DOHH2 (cell line): Measurements from ENCODE around the gene TMEM18.

ENCODE experiments used
- H3F3A ChIP-seq: fragments of 200-600 bp; sonication (generic), shearing (Covaris generic); 2 replicates; pipeline ENCODE4 v1.6.0; 2016; ENCODE audit warnings: antibody characterized with exemption, mild to moderate bottlenecking; ENCODE audit not compliant: control insufficient read depth, insufficient read depth
- H3K27ac ChIP-seq: fragments of 200-600 bp; sonication (generic); 2 replicates; pipeline ENCODE4 v1.5.1; 2014; ENCODE audit warnings: low read depth, mild to moderate bottlenecking, low read length, moderate library complexity
- H3K27me3 ChIP-seq: fragments of 200-600 bp; sonication (generic); 2 replicates; pipeline ENCODE4 v1.6.1; 2014; ENCODE audit warnings: mild to moderate bottlenecking, low read length, mixed read lengths; ENCODE audit not compliant: control insufficient read depth
- H3K36me3 ChIP-seq: fragments of 200-600 bp; sonication (generic); 2 replicates; pipeline ENCODE4 v1.6.1; 2014; ENCODE audit warnings: mild to moderate bottlenecking, low read length, moderate library complexity, mixed read lengths; ENCODE audit not compliant: control insufficient read depth
- H3K4me1 ChIP-seq: fragments of 200-600 bp; sonication (generic); 2 replicates; pipeline ENCODE4 v1.6.1; 2014; ENCODE audit warnings: mild to moderate bottlenecking, low read length, mixed read lengths; ENCODE audit not compliant: control insufficient read depth
- H3K4me2 ChIP-seq: fragments of 200-600 bp; sonication (generic); 2 replicates; pipeline ENCODE4 v1.6.0; 2014; ENCODE audit warnings: mild to moderate bottlenecking, low read length, moderate library complexity
- H3K4me3 ChIP-seq: fragments of 200-600 bp; sonication (generic); 2 replicates; pipeline ENCODE4 v1.5.1; 2014; ENCODE audit warnings: mild to moderate bottlenecking, low read length, mixed read lengths
- H3K79me2 ChIP-seq: fragments of 200-600 bp; sonication (generic); 2 replicates; pipeline ENCODE4 v1.6.1; 2014; ENCODE audit warnings: mild to moderate bottlenecking, low read length, mixed read lengths; ENCODE audit not compliant: control insufficient read depth
- H3K9me2 ChIP-seq: fragments of 200-600 bp; sonication (generic); replicated peaks from 2 replicates; pipeline ENCODE4 v1.6.1; 2014; ENCODE audit warnings: mild to moderate bottlenecking, low read length, mixed read lengths; ENCODE audit not compliant: control insufficient read depth
- H3K9me3 ChIP-seq: fragments of 200-600 bp; sonication (generic); 2 replicates; pipeline ENCODE4 v1.6.1; 2014; ENCODE audit warnings: antibody characterized with exemption, low read length, mixed read lengths; ENCODE audit not compliant: control insufficient read depth, insufficient read depth
- H4K20me1 ChIP-seq: fragments of 200-600 bp; sonication (generic); 2 replicates; pipeline ENCODE4 v1.6.0; 2014; ENCODE audit warnings: low read depth, mild to moderate bottlenecking, antibody characterized with exemption, low read length, moderate library complexity; ENCODE audit not compliant: control insufficient read depth, insufficient read depth
- EZH2phosphoT487 ChIP-seq: fragments of 200-600 bp; sonication (generic); IDR thresholded peaks from 2 replicates; pipeline ENCODE4 v1.6.1; 2017; ENCODE audit warnings: borderline replicate concordance, mild to moderate bottlenecking, antibody characterized with exemption, low read length, moderate library complexity, mixed read lengths
- TF ChIP-seq, protein P1 (sequence below): fragments of 200-600 bp; sonication (generic); IDR thresholded peaks from one replicate; pipeline ENCODE4 v1.5.1; 2014; ENCODE audit warnings: antibody characterized with exemption, mild to moderate bottlenecking, low read depth, low read length; ENCODE audit not compliant: poor library complexity, severe bottlenecking

The TMEM18 gene

DNA sequence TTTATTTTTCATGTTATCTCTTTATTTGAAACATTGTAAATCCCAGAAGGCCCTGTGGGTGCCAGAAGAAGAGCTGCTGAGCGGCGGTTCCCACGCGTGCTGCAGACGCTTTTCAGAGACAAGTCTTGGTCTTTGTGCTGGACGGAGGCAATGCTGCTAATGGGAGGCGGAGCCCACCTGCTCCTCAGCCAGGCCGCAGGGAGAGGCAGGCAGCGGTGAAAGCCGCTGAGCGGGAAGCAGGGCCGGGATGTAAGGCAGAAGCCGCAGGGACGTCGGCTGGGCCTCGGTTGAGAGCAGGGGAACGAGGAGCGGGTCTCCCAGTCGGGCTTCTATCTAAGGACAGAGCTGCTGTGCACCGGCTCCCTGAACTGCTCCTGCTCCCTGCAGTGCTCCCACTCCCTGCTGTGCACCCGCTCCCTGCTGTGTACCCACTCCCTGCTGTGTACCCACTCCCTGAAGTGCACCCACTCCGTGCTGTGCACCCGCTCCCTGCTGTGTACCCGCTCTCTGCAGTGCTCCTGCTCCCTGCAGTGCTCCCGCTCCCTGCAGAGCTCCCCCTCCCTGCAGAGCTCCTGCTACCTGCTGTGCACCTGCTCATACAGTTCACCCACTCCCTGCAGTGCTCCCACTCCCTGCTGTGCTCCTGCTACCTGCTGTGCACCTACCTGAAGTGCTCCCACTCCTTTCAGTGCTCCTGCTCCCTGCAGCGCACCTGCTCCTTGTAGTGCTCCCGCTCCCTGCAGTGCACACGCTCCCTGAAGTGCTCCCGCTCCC, 16.4 kb downstream of the TMEM18 start:
- Histone ChIP-seq H3K27me3 (0 out of 2 replicates have a peak, but pooled peaks cover 2% of the 10 kb centered on the region), H3K79me2 (no peaks in the 10 kb centered on the region), H3K9me3 (no peaks in the 10 kb centered on the region), H3K4me3 (no peak overlapping the region), H3K4me2 (no peak overlapping the region), H3F3A (peaks cover 4% of the 10 kb centered on the region; the same call in 1 of the 2 replicates), H4K20me1 (0 out of 2 replicates have a peak, but pooled peaks cover 5% of the 10 kb centered on the region), H3K4me1 (peaks cover 10% of the 10 kb centered on the region), H3K9me2 (no peaks in the 10 kb centered on the region), H3K27ac (no peak overlapping the region), H3K36me3 (peaks cover 9% of the 10 kb centered on the region; the same call in 1 of the 2 replicates)
- TF ChIP-seq EZH2phosphoT487: no peak
- TF ChIP-seq, protein P1, sequence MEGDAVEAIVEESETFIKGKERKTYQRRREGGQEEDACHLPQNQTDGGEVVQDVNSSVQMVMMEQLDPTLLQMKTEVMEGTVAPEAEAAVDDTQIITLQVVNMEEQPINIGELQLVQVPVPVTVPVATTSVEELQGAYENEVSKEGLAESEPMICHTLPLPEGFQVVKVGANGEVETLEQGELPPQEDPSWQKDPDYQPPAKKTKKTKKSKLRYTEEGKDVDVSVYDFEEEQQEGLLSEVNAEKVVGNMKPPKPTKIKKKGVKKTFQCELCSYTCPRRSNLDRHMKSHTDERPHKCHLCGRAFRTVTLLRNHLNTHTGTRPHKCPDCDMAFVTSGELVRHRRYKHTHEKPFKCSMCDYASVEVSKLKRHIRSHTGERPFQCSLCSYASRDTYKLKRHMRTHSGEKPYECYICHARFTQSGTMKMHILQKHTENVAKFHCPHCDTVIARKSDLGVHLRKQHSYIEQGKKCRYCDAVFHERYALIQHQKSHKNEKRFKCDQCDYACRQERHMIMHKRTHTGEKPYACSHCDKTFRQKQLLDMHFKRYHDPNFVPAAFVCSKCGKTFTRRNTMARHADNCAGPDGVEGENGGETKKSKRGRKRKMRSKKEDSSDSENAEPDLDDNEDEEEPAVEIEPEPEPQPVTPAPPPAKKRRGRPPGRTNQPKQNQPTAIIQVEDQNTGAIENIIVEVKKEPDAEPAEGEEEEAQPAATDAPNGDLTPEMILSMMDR: no peak

DNA sequence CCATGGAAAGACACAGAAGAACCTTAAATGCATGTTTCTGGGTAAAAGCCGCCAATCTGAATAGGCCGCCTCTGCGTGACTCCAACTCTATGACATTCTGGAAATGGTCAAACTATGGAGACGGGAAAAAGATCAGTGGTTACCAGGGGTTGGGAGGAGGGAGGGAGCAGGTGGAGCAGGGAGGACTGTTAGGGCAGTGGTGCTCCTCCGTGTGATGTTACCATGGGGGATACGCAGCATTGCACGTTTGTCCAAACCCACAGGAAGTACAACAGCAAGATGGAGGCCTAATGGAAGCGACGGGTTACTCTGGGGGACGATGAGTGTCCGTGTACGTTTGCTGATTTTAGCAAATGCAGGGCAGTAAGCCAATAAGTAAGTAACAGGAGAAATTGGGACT, 17.2 kb downstream of the TMEM18 start:
- Histone ChIP-seq H3K36me3 (0 out of 2 replicates have a peak, but pooled peaks cover 7% of the 10 kb centered on the region), H4K20me1 (0 out of 2 replicates have a peak, but pooled peaks cover 5% of the 10 kb centered on the region), H3K27me3 (0 out of 2 replicates have a peak, but pooled peaks cover 2% of the 10 kb centered on the region), H3K4me2 (no peak overlapping the region), H3K27ac (no peak overlapping the region), H3K9me2 (no peaks in the 10 kb centered on the region), H3K79me2 (no peaks in the 10 kb centered on the region), H3F3A (peaks cover 4% of the 10 kb centered on the region; the same call in 1 of the 2 replicates), H3K9me3 (no peaks in the 10 kb centered on the region), H3K4me3 (no peak overlapping the region), H3K4me1 (peaks cover 10% of the 10 kb centered on the region)
- TF ChIP-seq, protein P1: no peak
- no peak for TF ChIP-seq EZH2phosphoT487

DNA sequence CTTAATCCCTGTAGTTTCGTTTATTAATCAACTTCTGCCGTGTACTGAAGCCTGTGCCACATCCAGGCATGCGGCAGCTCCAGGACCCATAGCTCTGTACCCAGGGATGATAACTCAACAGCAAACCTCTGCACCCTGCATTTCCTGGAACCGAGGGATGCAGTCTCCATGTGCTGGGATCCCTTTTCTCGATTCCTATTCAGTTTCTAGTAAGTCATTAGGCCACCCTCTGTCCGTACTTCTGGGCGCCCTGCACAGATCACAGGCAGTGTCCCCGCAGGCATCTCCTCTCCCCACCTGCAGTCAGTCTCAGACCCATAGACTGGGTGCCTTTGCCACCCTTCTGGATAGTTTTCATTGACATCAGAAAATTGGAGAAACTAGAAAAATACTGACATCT, 18.8 kb downstream of the TMEM18 start:
- H3K9me2 ChIP-seq: no peaks in the 10 kb centered on the region
- 0 out of 2 replicates have a peak, but pooled peaks cover 2% of the 10 kb centered on the region for H3K27me3 ChIP-seq
- no peaks in the 10 kb centered on the region for H3K36me3 ChIP-seq
- H3K9me3 ChIP-seq: no peaks in the 10 kb centered on the region
- H3K4me2 ChIP-seq: no peak overlapping the region
- no peak overlapping the region for H3K4me3 ChIP-seq
- no peak for TF ChIP-seq EZH2phosphoT487
- TF ChIP-seq, protein P1: no peak
- H4K20me1 ChIP-seq: no peaks in the 10 kb centered on the region
- peaks cover 10% of the 10 kb centered on the region for H3K4me1 ChIP-seq
- H3K79me2 ChIP-seq: no peaks in the 10 kb centered on the region
- H3F3A ChIP-seq: no peaks in the 10 kb centered on the region
- H3K27ac ChIP-seq: no peak overlapping the region
